GM12891 (cell line): ENCODE measurements around the gene LENG8.

Source experiments
- DNase-seq: peaks from one replicate; pipeline ENCODE4 v3.0.0; 2011; ENCODE audit warnings: low spot score; ENCODE audit not compliant: insufficient read length
- FAIRE-seq: peaks from 2 replicates; lab custom pipeline; 2011; peaks lifted over from hg19 to GRCh38; lab: Jason Lieb, UNC
- PAX5 ChIP-seq: IDR thresholded peaks from 2 replicates; pipeline ENCODE4 v1.6.1; 2011; ENCODE audit warnings: low read length, moderate library complexity, mild to moderate bottlenecking; ENCODE audit not compliant: insufficient read depth, severe bottlenecking
- POLR2A ChIP-seq: IDR thresholded peaks from 2 replicates; pipeline ENCODE4 v1.6.1; 2011; ENCODE audit warnings: low read depth, low read length, control low read depth
- POLR2AphosphoS5 ChIP-seq: IDR thresholded peaks from 2 replicates; pipeline ENCODE4 v1.6.1; 2011; ENCODE audit warnings: low read depth, low read length, control low read depth
- POU2F2 ChIP-seq: IDR thresholded peaks from 2 replicates; pipeline ENCODE4 v1.6.1; 2011; ENCODE audit warnings: low read depth, mild to moderate bottlenecking, control low read depth, low read length, moderate library complexity
- SPI1 ChIP-seq: IDR thresholded peaks from 2 replicates; pipeline ENCODE4 v1.6.1; 2011; ENCODE audit warnings: low read depth, low read length, control low read depth
- TAF1 ChIP-seq: IDR thresholded peaks from 2 replicates; pipeline ENCODE4 v1.6.1; 2011; ENCODE audit warnings: low read depth, low read length, control low read depth

The LENG8 gene

DNA sequence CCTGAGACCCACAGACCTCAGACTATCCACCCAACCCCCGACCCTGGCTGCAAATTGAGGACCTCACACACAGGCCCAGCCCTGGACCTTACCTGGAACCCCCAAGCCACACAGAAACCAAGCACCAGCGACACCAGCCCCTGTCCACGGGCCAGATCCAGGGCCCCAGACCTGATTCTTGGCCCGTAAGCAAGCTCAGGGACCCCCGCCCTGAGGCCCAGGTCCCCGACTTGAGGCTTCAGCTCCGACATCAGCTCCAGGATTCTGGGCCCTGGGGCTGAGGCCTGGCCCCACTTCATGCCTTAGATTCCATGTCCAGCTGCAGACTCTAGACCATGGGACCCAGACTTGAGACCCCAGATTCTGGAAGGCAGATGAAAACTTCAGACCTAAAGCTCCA, 27.5 kb upstream of the LENG8 start:
- TF ChIP-seq POU2F2 = no peak
- TF ChIP-seq TAF1 = no peak
- no peak for FAIRE-seq

DNA sequence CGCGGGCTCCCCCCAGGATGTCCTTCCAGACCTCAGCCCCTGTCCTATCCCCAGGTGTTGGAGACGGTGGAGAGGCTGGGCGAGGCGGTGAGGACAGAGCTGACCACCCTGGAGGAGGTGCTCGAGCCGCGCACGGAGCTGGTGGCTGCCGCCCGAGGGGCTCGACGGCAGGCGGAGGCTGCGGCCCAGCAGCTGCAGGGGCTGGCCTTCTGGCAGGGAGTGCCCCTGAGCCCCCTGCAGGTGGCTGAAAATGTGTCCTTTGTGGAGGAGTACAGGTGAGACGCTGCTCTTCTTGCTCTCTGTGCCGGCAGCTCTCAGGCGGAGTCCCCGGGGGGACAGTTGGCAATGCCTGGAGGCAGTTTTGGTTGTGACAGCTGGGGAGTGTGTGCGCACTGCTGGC, 26.9 kb upstream of the LENG8 start:
- DNase-seq (no peak), FAIRE-seq (no peak)
- TF ChIP-seq TAF1 (no peak), POU2F2 (no peak)

More for the DNA sequence above, 27.5 kb upstream of the LENG8 start:
- DNase-seq = no peak

DNA sequence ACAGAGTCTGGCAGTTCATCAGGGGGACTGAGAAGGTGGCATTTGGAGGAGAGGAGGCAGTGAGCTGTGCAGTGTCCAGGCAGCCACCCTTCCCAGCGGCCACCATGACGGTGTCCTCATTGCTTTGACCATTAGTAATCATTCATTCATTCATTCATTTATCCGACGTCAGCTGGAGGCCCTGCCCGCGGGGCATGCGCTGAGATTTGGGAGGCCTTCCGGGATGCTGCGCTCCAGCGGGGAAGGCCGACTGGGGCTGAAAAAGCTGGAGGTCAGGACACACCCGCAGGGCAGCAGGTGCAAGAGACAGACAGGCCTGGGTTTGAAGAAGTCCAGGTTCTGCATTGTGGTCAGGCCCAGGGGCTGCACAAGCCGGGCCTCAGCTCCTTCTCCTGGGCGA, 24.8 kb upstream of the LENG8 start:
- DNase-seq = no peak
- no peak for TF ChIP-seq SPI1
- no peak for TF ChIP-seq POU2F2
- no peak for TF ChIP-seq POLR2AphosphoS5
- TF ChIP-seq PAX5 = no peak
- no peak for TF ChIP-seq TAF1
- no peak for TF ChIP-seq POLR2A
- no peak for FAIRE-seq

DNA sequence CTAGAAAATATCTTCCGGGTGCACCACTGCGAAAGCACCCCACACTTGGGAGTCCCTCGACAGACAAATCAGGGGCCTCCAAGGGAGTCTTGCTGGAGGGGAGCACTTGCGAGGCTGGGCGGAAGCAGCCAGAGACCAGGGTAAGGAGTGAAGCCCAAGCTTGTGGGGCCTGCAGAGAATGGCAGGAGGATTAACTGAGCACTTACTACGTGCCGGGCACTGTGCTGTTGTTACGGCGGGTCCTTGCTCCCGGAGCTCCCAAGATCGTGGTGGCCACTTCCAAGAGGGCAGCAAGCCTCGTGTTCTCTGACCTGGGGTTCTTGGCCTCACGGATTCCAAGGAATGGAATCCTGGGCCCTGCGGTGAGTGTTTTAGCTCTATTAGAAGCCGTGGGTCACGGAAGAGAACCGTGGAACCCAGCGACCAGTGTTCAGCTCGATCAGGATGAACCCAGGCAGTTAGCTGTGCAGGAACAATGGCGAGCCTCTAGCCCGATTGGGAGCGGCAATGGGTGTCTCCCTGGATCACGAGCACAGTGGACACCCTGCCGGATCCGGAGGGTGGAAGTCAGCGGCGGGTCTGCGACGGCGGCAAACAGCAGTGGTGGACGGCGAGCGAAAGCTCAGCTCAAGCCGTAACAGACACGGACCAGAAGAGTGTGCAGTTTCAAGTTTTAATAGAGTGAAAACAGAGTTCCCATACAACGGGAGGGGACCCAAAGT, 24.2 kb upstream of the LENG8 start:
- no peak for FAIRE-seq

DNA sequence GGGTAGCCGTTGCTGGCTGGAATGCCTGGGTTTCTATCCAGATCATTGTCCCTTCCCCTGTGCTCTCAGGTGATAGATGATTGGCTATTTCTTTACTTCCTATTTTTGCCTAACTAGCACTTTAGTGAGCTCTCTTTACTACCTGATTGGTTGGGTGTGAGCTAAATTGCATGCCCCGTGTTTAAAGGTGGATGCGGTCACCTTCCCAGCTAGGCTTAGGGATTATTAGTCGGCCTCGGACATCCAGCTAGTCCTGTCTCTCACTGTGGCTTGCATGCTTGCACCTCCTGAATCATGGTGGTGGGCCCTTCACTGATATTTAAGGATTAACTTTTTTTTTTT, 23.6 kb upstream of the LENG8 start:
- FAIRE-seq (no peak), DNase-seq (no peak)
- TF ChIP-seq PAX5 (no peak), POLR2AphosphoS5 (no peak), TAF1 (no peak), SPI1 (no peak), POU2F2 (no peak), POLR2A (no peak)

More for the DNA sequence above, 24.2 kb upstream of the LENG8 start:
- DNase-seq = no peak
- TF ChIP-seq POU2F2 = no peak
- no peak for TF ChIP-seq SPI1
- TF ChIP-seq PAX5 = no peak
- no peak for TF ChIP-seq POLR2AphosphoS5
- no peak for TF ChIP-seq POLR2A

DNA sequence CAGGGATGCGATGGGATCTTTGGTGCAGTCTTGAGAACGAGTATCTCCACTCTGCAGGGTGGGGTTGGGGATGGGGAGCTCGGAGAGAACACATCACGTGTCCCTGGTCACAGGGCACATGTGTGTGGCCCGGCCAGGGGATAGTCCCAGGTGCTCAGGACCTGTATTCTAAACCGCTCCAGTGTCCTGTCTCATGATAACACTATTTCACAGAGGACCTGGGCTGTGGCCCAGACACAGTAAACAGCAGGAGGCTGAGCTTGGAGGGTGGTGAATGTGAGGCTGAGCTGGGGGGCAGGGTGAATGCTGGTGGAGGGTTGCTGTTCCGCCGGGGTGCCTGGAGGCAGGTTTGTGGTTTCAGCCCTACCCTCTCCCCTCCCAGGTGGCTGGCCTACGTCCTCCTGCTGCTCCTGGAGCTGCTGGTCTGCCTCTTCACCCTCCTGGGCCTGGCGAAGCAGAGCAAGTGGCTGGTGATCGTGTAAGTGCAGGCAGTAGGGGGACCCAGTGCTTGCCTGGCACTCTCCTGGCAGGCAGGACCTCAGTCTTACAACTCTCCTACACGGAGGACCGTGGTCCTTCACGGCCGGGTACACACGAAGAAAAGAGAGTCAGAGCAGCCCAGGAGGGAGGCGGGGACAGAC, 22.6 kb upstream of the LENG8 start:
- no peak for DNase-seq
- no peak for FAIRE-seq

DNA sequence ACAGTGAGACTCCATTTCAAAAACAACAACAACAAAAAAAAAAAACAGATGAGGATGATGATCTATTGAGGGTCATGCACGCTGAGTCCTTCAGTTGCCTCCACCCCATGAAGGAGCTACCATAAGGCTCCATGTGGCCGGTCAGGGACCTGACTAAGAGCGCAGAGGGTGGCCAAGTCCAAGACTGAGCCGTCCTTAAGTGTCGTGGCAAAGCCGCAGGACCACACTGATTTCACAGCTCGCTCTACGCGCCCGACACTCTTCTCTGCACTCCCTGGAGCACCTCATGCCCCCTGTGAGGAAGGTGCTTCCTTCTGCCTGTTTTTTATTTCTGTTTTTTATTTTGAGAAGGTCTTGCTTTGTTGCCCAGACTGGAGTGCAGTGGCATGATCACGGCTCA, 21.4 kb upstream of the LENG8 start:
- DNase-seq (no peak), FAIRE-seq (no peak)
- no peak for TF ChIP-seq POU2F2

More for the DNA sequence above, 22.6 kb upstream of the LENG8 start:
- no peak for TF ChIP-seq POLR2AphosphoS5

DNA sequence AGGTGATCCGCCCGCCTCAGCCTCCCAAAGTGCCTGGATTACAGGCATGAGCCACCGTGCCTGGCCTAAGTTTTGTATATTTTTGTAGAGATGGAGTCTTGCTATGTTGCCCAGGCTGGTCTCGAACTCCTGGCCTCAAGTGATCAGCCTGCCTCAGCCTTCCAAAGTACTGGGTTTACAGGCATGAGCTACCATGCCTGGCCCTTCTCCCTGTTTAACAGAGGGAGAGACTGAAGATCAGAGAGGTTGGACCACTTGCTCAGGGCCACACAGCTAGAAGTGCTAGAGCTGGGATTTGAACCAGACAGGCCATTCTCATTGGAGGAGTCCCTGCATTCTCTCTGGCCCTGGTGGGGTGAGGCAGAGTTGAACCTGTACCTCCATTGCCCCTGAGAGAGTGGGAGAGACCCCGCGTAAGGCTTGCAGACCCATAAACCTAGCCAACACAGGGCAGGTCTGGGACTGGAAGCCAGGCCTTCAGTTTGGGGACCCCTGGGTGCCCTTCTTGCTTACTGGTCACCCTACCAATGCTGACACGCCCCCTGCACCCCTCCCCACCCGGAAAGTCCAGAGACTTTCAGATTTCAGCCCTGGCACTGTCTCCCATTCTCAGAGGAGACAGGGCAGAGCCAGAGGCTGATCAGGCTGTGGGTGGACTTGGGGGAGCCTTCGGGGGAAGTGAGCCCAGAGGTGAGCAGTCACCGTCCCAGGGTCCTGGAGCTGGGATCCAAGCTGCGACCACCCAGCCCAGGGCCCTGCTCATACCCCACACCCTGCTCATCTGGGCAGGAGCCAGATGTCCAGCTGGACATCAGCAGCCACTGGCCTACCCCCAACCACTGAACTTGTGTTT, 20.4 kb upstream of the LENG8 start:
- TF ChIP-seq POU2F2 = no peak
- TF ChIP-seq SPI1 = no peak
- no peak for TF ChIP-seq TAF1
- no peak for TF ChIP-seq POLR2AphosphoS5
- TF ChIP-seq POLR2A = no peak
- no peak for TF ChIP-seq PAX5
- FAIRE-seq (no peak), DNase-seq (no peak)

DNA sequence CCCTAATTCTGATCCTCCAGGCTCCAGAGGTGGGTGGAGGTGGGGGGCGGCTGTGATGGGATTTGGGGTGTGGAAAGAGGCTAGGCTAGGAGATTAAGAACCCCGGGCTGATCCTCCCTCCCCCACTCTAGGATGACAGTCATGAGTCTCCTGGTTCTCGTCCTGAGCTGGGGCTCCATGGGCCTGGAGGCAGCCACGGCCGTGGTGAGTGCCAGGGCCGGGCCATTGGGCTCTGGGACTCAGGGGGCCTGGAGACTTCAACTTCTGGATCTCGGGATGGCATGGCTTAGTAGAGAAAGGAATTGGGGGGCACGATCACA, 19.9 kb upstream of the LENG8 start:
- no peak for FAIRE-seq
- DNase-seq = no peak
- no peak for TF ChIP-seq POU2F2
- no peak for TF ChIP-seq TAF1
- TF ChIP-seq PAX5 = no peak
- no peak for TF ChIP-seq POLR2A
- TF ChIP-seq SPI1 = no peak
- TF ChIP-seq POLR2AphosphoS5 = no peak

DNA sequence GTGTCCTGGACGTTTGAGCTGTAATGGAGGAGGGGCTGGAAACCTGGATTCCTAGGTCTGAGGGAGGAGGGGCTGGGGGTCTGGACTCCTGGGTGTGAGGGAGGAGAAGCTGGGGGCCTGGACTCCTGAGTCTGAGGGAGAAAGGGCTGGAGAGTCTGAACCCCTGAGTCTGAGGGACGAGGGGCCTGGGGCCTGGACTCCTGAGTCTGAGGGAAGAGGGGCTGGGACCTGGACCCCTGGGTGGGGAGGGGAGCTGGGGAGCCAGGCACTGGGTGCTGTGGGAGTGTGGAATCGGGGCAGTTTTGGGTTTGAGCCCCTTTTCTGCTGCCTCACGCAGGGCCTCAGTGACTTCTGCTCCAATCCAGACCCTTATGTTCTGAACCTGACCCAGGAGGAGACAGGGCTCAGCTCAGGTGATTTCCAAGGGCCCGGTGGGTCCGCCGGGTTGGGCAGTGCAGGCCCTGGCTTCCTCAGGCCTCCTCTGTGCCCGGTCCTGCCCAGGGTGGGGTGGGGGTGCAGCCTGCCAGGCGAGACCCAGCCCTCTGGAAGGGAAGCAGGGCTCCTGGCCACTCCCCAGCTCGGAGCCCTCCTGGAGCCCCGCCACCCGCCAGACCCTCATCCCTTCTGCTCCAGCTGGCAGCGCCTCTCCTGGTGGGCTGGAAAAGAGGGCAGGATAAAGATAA, 19.3 kb upstream of the LENG8 start:
- TF ChIP-seq POLR2A (no peak), POLR2AphosphoS5 (no peak), SPI1 (no peak), PAX5 (no peak), TAF1 (no peak), POU2F2 (no peak)
- DNase-seq = no peak
- FAIRE-seq = no peak
